Cardiac ventricle fibroblast (primary cell): Measurements from ENCODE around the gene LRRC75B. TPM values are rescaled to one million over a fixed set of nuclear protein-coding genes. Genes with fewer than 3 reads are reported as not detected.

ENCODE experiments used
- total RNA-seq: library from RNA; depleted of rRNA; stranded (reverse); fragments of >200 nt; gene quantifications from 2 replicates; pipeline ENCODE4 v1.2.3, GENCODE V29; 2015

LRRC75B gene
- 5.4 and 8.1 TPM in 2 replicates for total RNA-seq

GRCh38 chr22:24592851-24593558 is at the start of gene LRRC75B:
TSS of gene LRRC75B (minus strand) at chr22:24593073. CDS start at chr22:24593039, 34 bp downstream.

GRCh38 chr22:24602847-24603769 is 10.2 kb upstream of the LRRC75B start, which contains the start of gene GGT1:
TSS of gene GGT1 (plus strand) at chr22:24603193. CDS start at chr22:24611082, 7,889 bp downstream.

GRCh38 chr22:24555165-24556039 is 37.5 kb downstream of the LRRC75B start, which contains the start of gene SNRPD3:
TSS of gene SNRPD3 (plus strand) at chr22:24555999. CDS start at chr22:24557675, 1,676 bp downstream.

GRCh38 chr22:24554313-24555164 is 38.3 kb downstream of the LRRC75B start, which contains the start of gene GUCD1:
TSS of gene GUCD1 (minus strand) at chr22:24555138. CDS start at chr22:24554991, 147 bp downstream.

Other genes with a start within 250 kb of the LRRC75B start
- 0.44 and 0.88 TPM in 2 replicates for gene ADORA2A, start 165.5 kb downstream of the LRRC75B start, total RNA-seq
- not detected in 2 replicates for gene UPB1, start 97.7 kb downstream of the LRRC75B start, total RNA-seq
- gene GUCD1, start 37.9 kb downstream of the LRRC75B start, total RNA-seq, result 73.8 and 79.9 TPM in 2 replicates
- 119 and 146 TPM in 2 replicates for gene SNRPD3, start 37.1 kb downstream of the LRRC75B start, total RNA-seq
- 0.44 and 0.69 TPM in 2 replicates for gene GGT1, start 10.1 kb upstream of the LRRC75B start, total RNA-seq
- gene PIWIL3, start 181.6 kb upstream of the LRRC75B start, total RNA-seq, result not detected in 2 replicates
- gene SGSM1, start 213.1 kb upstream of the LRRC75B start, total RNA-seq, result 0.05 and 0.06 TPM in 2 replicates